Retinal pigment epithelial cell (primary cell): Measurements from ENCODE around the gene SNX30.

Source experiments
- DNase-seq: peaks from one replicate; pipeline ENCODE4 v3.0.0-alpha.2; 2010; ENCODE audit warnings: low read depth
- H3K4me3 ChIP-seq: 2 replicates; pipeline ENCODE4 v1.5.1; 2011; ENCODE audit warnings: mild to moderate bottlenecking, low read length, control low read depth, moderate library complexity
- TF ChIP-seq, protein P1 (sequence below): conservative IDR thresholded peaks from 2 replicates; pipeline ENCODE4 v1.5.1; 2011; ENCODE audit warnings: low read depth, low read length, control low read depth, inconsistent platforms

The SNX30 gene

GRCh38 chr9:112868461-112868860, 117.9 kb downstream of the SNX30 start:
- DNase-seq, result no peak
- no peak overlapping the region for H3K4me3 ChIP-seq
- TF ChIP-seq, protein P1, sequence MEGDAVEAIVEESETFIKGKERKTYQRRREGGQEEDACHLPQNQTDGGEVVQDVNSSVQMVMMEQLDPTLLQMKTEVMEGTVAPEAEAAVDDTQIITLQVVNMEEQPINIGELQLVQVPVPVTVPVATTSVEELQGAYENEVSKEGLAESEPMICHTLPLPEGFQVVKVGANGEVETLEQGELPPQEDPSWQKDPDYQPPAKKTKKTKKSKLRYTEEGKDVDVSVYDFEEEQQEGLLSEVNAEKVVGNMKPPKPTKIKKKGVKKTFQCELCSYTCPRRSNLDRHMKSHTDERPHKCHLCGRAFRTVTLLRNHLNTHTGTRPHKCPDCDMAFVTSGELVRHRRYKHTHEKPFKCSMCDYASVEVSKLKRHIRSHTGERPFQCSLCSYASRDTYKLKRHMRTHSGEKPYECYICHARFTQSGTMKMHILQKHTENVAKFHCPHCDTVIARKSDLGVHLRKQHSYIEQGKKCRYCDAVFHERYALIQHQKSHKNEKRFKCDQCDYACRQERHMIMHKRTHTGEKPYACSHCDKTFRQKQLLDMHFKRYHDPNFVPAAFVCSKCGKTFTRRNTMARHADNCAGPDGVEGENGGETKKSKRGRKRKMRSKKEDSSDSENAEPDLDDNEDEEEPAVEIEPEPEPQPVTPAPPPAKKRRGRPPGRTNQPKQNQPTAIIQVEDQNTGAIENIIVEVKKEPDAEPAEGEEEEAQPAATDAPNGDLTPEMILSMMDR, result no peak

DNA sequence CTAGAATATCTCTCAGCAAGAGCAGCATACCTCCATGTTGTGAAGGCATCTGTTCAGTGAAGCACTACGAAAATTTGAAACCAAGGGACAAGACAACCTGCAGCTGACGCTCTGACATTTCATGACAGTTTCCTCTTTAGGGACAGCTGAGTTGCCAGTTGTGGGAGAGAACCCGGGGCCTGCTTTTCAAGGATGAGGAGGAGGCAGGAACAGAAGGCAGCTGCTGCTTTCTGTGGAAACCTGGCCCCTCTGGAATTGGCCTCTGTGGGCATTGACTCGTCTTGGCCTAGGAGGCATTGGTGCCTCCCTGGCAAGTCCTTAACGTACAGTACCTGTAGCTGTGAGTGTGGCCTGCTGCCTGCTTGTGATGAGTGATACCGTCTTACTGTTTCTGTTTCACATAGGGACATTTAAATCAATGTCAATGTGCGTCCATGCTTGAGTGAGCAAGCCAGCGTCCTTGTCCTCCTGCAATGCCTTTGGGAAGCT, 118.5 kb downstream of the SNX30 start:
- no peak for DNase-seq
- TF ChIP-seq, protein P1, result no peak

DNA sequence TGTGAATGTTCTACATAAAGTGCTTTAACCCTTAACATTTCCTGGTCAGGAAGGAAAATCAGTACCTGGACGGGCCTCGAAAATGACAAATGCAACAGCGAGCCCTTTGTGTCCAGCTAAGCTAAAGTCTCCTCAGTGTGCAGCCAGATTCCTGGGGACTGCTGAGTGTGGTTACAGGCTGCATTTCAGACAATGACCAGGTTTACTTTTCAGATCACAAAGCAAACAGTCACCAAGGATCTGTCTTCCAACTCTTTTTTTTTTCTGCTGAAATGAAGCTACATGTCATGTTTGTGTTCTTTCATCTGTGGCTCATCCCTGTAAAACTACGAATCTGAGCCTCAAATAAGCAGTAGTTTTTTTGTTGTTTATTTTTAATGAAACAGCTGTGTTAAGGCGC, 119.4 kb downstream of the SNX30 start:
- DNase-seq, result no peak
- H3K4me3 ChIP-seq, result no peak overlapping the region
- TF ChIP-seq, protein P1, result no peak

More for the DNA sequence above, 118.5 kb downstream of the SNX30 start:
- no peak overlapping the region for H3K4me3 ChIP-seq

- TF ChIP-seq, protein P1, result no peak
- no peak for DNase-seq
- H3K4me3 ChIP-seq, result no peak overlapping the region
Observed at GRCh38 chr9:112870556-112870955, 120.0 kb downstream of the SNX30 start.

- DNase-seq, result no peak
- TF ChIP-seq, protein P1, result no peak
- no peak overlapping the region for H3K4me3 ChIP-seq
Observed at GRCh38 chr9:112872019-112872418, 121.5 kb downstream of the SNX30 start.

DNA sequence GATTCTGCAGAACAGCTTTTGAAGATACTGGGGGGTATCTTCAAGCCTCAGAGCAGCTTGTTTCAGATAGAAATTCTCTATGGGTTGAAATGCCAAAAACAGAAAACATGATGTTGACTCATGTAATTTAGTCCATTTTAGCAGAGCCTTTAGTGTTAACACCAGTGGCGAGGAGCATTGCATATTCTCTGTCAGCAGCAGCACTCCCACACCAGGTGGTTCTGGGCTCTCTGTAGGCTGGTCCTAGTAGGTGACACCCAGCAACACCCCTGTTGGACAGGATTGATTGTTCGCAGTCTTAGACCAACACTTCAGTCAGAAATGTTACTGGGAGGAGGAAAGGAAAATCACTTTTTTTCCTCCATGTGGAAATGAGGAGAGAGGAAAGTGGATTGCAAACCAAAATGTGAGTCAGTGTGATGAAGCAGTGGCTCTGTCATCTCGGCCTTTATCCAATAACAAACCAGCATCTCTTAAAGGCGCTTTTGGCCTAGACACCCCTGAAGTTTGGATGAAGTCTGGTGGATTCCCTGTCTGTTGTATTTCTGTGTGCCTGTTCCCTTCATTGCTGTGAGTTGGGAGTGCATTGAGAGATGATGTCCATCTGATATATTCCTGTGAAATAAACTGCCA, 123.3 kb downstream of the SNX30 start:
- TF ChIP-seq, protein P1, result no peak
- H3K4me3 ChIP-seq, result no peak overlapping the region
- DNase-seq, result no peak

- H3K4me3 ChIP-seq, result no peak overlapping the region
- TF ChIP-seq, protein P1, result no peak
- DNase-seq, result no peak
Observed at GRCh38 chr9:112878752-112879151, 128.2 kb downstream of the SNX30 start.
